Activated CD4-positive, CD25-positive, alpha-beta regulatory T cell treated with anti-CD3 and anti-CD28 coated beads, Interleukin-2, amount 50 U/mL, for 16 hours (primary cell): ENCODE data around the gene MTERF4.

Source experiments
- DNase-seq: peaks from one replicate; pipeline ENCODE4 v3.0.0-alpha.2; 2020; ENCODE audit warnings: low read depth, low spot score

Gene MTERF4

GRCh38 chr2:241088791-241089732, 13.0 kb downstream of the MTERF4 start:
- DNase-seq, result no peak

DNA sequence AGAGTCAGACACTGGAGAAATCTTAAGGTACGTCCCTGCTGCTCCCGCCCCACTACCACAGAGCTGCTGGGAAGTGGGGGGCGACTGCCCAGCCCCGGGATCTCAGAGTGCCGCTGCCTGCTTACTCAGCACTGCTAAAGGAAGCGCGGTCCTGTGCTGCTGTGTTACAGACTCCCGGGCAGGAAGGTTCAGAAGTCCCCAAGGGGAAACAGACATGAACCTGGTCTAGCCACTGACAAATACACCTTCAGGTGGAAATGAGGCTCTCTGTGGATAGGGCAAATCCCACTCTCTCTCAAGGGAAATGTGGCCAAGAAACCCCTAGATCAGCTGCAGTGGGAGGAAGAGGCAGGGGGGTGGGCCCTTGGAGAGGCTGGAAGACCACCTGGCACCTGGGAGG, 13.7 kb downstream of the MTERF4 start:
- no peak for DNase-seq

GRCh38 chr2:241087420-241088268, 14.4 kb downstream of the MTERF4 start:
- DNase-seq, result no peak

GRCh38 chr2:241084856-241085444, 17.1 kb downstream of the MTERF4 start:
- no peak for DNase-seq

GRCh38 chr2:241083091-241083415, 19.0 kb downstream of the MTERF4 start:
- DNase-seq, result no peak

DNA sequence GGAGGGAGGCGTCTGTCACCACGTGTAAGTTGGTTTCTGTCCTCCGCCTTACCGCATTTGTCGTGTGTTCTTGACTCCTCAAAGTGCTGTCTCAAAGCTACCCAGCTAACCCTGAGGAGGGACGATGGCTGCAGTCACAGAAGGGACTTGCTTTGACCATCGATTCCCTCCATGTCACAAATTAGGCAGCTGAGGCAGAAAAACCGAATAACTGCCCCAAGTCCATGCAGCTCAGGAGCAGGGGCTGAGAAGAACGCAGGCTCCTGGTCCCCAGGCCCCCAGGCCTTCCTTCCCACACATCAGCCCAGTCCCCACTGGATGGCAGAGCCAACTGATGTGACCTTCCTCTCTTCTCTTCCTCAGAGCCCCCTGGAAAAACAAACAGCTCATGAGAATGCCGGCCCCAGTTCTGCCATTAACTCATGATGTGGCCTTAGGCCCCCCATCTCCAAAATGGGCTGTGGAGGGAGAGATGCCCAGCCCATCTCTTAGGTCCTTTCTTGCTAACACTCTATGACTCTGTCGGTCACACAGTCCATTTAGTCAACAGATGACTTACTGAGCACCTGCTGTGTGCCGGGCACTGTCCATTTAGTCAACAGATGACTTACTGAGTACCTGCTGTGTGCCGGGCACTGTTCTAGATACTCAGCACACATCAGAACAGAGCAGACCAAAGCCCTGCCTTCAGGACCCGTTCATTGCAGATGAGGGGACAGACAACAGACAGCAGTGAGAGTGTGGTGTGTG, 19.6 kb downstream of the MTERF4 start:
- no peak for DNase-seq

- no peak for DNase-seq
Observed at GRCh38 chr2:241081643-241082340, 20.3 kb downstream of the MTERF4 start.

- no peak for DNase-seq
Observed at GRCh38 chr2:241081190-241081642, 20.9 kb downstream of the MTERF4 start.

- DNase-seq, result no peak
Observed at GRCh38 chr2:241080405-241081189, 21.5 kb downstream of the MTERF4 start.

DNA sequence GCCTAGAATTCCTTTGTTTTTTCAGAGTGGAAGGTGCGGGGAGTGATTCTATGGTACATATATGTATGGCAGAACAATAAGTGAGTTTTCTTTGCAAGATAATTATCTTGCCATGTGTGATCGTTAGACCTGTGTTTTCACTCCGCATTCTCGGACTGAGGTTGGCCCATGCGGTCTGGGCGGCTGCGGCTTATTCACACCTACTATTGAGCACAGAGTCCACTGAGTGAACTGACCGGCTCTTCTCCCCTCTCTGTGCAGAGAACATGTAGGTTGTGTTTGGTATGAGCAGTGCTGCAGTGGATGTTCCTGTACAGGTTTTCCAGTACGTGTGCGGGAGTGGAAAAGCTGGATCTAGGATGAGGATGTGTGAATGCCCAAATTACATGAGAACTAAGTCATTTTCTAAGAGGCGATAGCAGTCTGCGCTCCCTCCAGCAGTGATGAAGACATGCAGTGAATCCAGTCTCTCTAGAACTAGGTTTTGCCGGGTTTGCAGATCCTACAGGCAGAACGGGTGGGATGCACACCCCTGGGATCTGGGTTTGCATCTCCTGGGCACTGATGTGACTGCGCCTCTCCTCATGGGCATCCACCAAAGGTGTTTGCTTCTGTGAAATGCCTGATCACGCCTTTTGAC, 27.1 kb downstream of the MTERF4 start:
- DNase-seq, result no peak

GRCh38 chr2:241074065-241074818, 27.8 kb downstream of the MTERF4 start:
- no peak for DNase-seq

- DNase-seq, result no peak
Observed at GRCh38 chr2:241073166-241074064, 28.7 kb downstream of the MTERF4 start.

DNA sequence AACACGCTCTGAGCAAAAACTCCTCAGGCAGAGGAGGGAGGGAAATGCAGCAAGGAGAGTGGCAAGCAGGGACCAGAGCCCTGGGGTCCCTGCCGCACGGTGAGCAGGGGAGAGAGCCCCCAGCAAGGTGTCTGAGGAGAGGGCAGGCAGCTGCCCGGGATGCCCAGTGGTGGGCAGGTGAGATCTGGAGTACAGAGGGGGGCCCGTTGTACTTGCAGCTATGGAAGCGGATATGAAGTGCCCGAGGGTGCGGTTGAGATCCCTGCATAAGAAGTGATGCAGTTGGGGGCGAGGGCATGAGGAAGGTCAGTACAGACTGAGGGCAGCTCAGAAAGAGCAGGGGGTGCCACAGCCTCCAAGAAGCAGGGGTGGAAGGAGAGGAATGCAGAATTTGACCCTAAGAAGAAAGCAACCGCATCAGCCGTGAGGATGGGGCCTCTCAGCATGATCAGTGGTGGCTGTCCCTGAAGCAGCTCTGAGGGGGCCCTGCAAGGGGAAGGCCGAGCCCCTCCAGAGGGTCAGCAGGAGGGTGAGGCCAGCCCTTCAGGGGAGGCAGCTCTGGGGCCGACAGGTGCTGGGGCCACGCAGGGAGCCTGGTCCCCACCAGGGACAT, 29.4 kb downstream of the MTERF4 start:
- DNase-seq, result no peak

DNA sequence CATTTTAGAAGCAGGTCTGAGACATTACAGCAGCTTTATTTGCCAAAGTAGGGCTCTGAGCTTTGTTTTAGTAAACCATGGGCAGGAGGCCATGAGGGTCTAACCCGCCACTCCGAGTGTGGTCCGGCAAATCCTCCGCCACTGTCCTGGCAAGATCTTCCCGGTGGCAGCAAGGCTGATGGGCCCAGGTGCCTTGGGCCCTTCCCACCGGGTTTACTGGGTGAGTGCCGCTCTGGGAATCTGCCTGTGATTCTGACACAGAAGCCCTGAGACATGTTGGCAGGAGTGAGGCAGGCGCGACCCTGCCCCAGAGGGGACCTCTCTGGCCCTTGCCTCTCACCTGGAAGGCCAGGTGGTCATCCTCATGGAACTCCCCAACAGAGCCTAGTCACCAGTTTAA, 29.9 kb downstream of the MTERF4 start:
- no peak for DNase-seq

DNA sequence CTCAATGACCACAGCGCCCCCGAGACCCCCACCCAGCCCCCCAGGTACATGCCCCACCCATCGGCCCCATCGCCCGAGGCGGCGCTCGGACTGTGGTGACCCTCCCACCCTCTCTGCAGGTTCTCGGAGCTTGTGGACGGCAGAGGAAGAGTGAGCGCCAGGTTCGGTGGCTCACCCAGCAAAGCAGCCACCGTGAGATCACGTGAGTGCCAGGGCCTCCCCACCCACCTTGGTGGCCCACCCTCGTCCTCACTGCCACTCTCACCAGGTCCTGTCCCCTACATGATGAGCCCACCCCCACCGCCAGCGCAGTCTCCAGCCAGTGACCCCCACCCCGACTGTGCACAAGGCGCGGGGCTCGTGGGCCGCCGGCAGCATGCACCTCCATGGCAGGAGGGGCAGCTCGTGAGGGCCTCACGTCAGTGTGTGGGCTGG, 30.4 kb downstream of the MTERF4 start:
- no peak for DNase-seq

GRCh38 chr2:241070811-241071676, 31.0 kb downstream of the MTERF4 start:
- no peak for DNase-seq
